BJ (cell line): ENCODE data around the gene ICAM2. TPM values are rescaled to one million over a fixed set of nuclear protein-coding genes. Genes with fewer than 3 reads are reported as not detected.

Experiments
- CTCF ChIA-PET: fragments of 350-600 bp; formaldehyde crosslinking; extraction: SDS; loops from one replicate; lab custom pipeline; 2021; ENCODE audit warnings: antibody characterized with exemption, inconsistent platforms; lab: Yijun Ruan, JAX
- POLR2A ChIA-PET: fragments of 300-600 bp; sonication (Branson Sonifier 250); formaldehyde crosslinking; extraction: SDS; loops from one replicate; lab custom pipeline; 2021; ENCODE audit warnings: antibody characterized with exemption; lab: Charles Lee
- DNase-seq: peaks from one replicate; pipeline ENCODE4 v3.0.0-alpha.2; 2011; ENCODE audit warnings: low read depth
- H3K27me3 ChIP-seq: 2 replicates; pipeline ENCODE4 v1.6.0; 2011; ENCODE audit warnings: low read length; ENCODE audit not compliant: control insufficient read depth, insufficient read depth
- H3K36me3 ChIP-seq: 2 replicates; pipeline ENCODE4 v1.5.1; 2011; ENCODE audit warnings: low read length; ENCODE audit not compliant: control insufficient read depth, insufficient read depth
- H3K4me3 ChIP-seq: 2 replicates; pipeline ENCODE4 v1.5.1; 2011; ENCODE audit warnings: low read depth, mild to moderate bottlenecking, control low read depth, low read length
- polyA plus RNA-seq: library from polyadenylated mRNA; depleted of rRNA; stranded (reverse); fragments of >200 nt; gene quantifications from 2 replicates; pipeline ENCODE4 v1.2.3, GENCODE V29; 2011
- TF ChIP-seq, protein P1 (sequence below): IDR thresholded peaks from 2 replicates; pipeline ENCODE4 v1.5.1; 2011; ENCODE audit warnings: low read depth, mild to moderate bottlenecking, control low read depth, inconsistent platforms, low read length, moderate library complexity; ENCODE audit not compliant: insufficient read depth

ICAM2 gene
- polyA plus RNA-seq, 1 experiment, result 0.91 TPM

- no peaks in the 10 kb centered on the region for H3K27me3 ChIP-seq
- ChIA-PET CTCF (interaction anchor here (0.9 to 2.9 kb wide), 4 partner anchors 16 to 126 kb away, joined by 3 to 19 read pairs (median 6); no protein-coding TSS in a partner anchor), POLR2A (no interaction called here)
- TF ChIP-seq, protein P1, sequence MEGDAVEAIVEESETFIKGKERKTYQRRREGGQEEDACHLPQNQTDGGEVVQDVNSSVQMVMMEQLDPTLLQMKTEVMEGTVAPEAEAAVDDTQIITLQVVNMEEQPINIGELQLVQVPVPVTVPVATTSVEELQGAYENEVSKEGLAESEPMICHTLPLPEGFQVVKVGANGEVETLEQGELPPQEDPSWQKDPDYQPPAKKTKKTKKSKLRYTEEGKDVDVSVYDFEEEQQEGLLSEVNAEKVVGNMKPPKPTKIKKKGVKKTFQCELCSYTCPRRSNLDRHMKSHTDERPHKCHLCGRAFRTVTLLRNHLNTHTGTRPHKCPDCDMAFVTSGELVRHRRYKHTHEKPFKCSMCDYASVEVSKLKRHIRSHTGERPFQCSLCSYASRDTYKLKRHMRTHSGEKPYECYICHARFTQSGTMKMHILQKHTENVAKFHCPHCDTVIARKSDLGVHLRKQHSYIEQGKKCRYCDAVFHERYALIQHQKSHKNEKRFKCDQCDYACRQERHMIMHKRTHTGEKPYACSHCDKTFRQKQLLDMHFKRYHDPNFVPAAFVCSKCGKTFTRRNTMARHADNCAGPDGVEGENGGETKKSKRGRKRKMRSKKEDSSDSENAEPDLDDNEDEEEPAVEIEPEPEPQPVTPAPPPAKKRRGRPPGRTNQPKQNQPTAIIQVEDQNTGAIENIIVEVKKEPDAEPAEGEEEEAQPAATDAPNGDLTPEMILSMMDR, result no peak
- no peak for DNase-seq
- H3K36me3 ChIP-seq, result peaks cover 33% of the 10 kb centered on the region
- H3K4me3 ChIP-seq, result no peak overlapping the region
These were observed 24.7 kb upstream of the ICAM2 start for GRCh38 chr17:64045176-64045575.

- no peak overlapping the region for H3K4me3 ChIP-seq
- CTCF ChIA-PET, result interaction anchor here (0.7 to 3.2 kb wide), 6 partner anchors 14 to 153 kb away, joined by 3 to 18 read pairs (median 7); partner anchors contain the start of gene GH1
- DNase-seq, result no peak
- peaks cover 32% of the 10 kb centered on the region for H3K36me3 ChIP-seq
- no peaks in the 10 kb centered on the region for H3K27me3 ChIP-seq
- POLR2A ChIA-PET, result no interaction called here
- TF ChIP-seq, protein P1, result no peak
These were observed 22.5 kb upstream of the ICAM2 start for GRCh38 chr17:64042700-64043485.

- POLR2A ChIA-PET, result no interaction called here
- TF ChIP-seq, protein P1, result no peak
- H3K27me3 ChIP-seq, result no peaks in the 10 kb centered on the region
These were observed 21.5 kb upstream of the ICAM2 start for GRCh38 chr17:64041912-64042311.

DNA sequence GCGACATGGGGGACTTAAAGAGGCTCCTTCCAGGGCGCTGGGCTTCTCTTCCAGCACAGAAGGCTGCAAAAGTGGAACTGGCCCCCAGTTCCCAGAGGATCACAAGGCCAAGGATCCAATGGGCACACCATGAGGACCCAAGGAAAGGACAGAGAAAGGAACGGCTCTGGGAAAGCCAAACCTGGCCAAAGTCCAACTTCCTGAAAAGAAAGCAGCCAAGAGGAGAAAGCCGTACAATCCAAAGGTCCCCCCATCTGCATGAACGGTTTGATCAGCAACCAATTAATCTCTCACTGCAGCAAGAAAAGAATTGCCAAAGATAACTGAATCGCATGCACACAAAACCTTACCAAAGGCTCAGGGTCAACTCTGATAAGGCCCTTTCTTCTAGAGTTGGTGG lies 19.8 kb upstream of the ICAM2 start:
- Histone ChIP-seq H3K27me3 (no peaks in the 10 kb centered on the region), H3K36me3 (peaks cover 28% of the 10 kb centered on the region), H3K4me3 (no peak overlapping the region)
- TF ChIP-seq, protein P1, result no peak
- no peak for DNase-seq
- POLR2A ChIA-PET, result no interaction called here
- CTCF ChIA-PET, result no interaction called here

More at GRCh38 chr17:64041912-64042311, 21.5 kb upstream of the ICAM2 start:
- Histone ChIP-seq H3K4me3 (no peak overlapping the region), H3K36me3 (peaks cover 35% of the 10 kb centered on the region)
- CTCF ChIA-PET, result interaction anchor here (0.7 to 3.2 kb wide), 5 partner anchors 13 to 123 kb away, joined by 3 to 18 read pairs (median 9); partner anchors contain the start of gene GH1
- DNase-seq, result no peak

DNA sequence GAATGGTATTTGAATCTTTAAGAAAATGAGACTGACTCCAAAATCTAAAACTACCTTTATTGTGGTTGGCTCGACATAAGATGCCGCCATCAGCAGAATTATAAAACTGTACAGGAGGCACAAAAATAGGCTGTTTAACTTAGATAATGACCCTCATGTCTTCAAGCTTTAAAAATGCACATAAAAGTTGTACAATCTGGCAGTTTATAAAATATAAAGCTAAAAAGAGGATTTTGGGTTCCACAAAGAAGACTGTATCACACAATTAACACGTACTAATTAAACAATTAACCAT lies 18.6 kb upstream of the ICAM2 start:
- ChIA-PET POLR2A (no interaction called here), CTCF (interaction anchor here (0.7 to 2.4 kb wide), 3 partner anchors 10 to 379 kb away, joined by 3 to 15 read pairs (median 3); no protein-coding TSS in a partner anchor)
- Histone ChIP-seq H3K27me3 (no peaks in the 10 kb centered on the region), H3K4me3 (no peak overlapping the region), H3K36me3 (peaks cover 19% of the 10 kb centered on the region)
- TF ChIP-seq, protein P1, result no peak
- DNase-seq, result no peak
